GM18907 (cell line): ENCODE data around the gene PCNT.

ENCODE experiments used
- ATAC-seq: cut with Tn5 transposase; IDR thresholded peaks from one replicate; pipeline ENCODE4 v1.9.1; 2021; ENCODE audit warnings: mild to moderate bottlenecking, moderate library complexity; ENCODE audit not compliant: unreplicated experiment

The PCNT gene

GRCh38 chr21:46471514-46471913 is 147.6 kb downstream of the PCNT start:
- no peak for ATAC-seq

GRCh38 chr21:46472246-46472645 is 148.3 kb downstream of the PCNT start:
- ATAC-seq: no peak

- ATAC-seq: no peak
These were observed 150.4 kb downstream of the PCNT start for GRCh38 chr21:46474382-46474781.

GRCh38 chr21:46475296-46475695 is 151.3 kb downstream of the PCNT start:
- no peak for ATAC-seq

GRCh38 chr21:46477765-46478164 is 153.8 kb downstream of the PCNT start:
- no peak for ATAC-seq

- no peak for ATAC-seq
These were observed 155.0 kb downstream of the PCNT start for GRCh38 chr21:46478910-46479309.

GRCh38 chr21:46480466-46480865 is 156.5 kb downstream of the PCNT start:
- no peak for ATAC-seq

GRCh38 chr21:46482225-46482845 is 158.4 kb downstream of the PCNT start:
- ATAC-seq: no peak

- ATAC-seq: no peak
These were observed 158.9 kb downstream of the PCNT start for GRCh38 chr21:46482846-46483231.

- ATAC-seq: no peak
These were observed 159.6 kb downstream of the PCNT start for GRCh38 chr21:46483300-46484295.

GRCh38 chr21:46486481-46487126 is 162.6 kb downstream of the PCNT start:
- no peak for ATAC-seq

GRCh38 chr21:46489162-46489663 is 165.3 kb downstream of the PCNT start:
- ATAC-seq: no peak

- ATAC-seq: no peak
These were observed 165.8 kb downstream of the PCNT start for GRCh38 chr21:46489800-46490199.

- ATAC-seq: no peak
These were observed 167.6 kb downstream of the PCNT start for GRCh38 chr21:46491553-46491952.

- no peak for ATAC-seq
These were observed 168.9 kb downstream of the PCNT start for GRCh38 chr21:46492851-46493250.

GRCh38 chr21:46493828-46494227 is 169.9 kb downstream of the PCNT start:
- no peak for ATAC-seq
